ENCODE data around the gene CCDC117.

DNA sequence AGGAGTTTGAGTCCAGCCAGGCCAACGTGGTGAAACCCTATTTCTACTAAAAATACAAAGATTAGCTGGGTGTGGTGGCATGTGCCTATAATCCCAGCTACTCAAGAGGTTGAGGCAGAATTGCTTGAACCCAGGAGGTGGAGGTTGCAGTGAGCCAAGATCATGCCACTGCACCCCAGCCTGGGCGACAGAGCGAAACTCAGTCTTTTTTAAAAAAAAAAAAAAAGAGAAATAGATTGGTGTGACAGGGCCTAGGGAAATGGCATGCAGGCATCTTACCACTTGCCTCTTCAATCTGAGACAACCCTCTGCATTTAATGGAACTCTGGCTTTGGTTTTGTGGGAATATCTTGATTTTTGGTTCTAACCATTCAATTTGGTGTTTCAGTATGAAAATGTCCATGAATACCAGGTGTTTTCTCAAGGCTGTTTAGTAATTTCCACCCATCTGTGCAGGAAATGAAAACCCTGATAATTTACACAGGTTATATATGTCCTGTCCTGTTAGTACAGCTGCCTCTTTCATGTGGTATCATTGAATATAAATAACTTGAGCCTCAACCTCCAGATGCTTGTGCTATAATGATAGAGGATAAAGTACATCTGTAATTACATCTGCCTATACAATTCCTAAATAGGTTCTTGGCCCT, 19.5 kb downstream of the CCDC117 start:
- TF ChIP-seq, protein P1, sequence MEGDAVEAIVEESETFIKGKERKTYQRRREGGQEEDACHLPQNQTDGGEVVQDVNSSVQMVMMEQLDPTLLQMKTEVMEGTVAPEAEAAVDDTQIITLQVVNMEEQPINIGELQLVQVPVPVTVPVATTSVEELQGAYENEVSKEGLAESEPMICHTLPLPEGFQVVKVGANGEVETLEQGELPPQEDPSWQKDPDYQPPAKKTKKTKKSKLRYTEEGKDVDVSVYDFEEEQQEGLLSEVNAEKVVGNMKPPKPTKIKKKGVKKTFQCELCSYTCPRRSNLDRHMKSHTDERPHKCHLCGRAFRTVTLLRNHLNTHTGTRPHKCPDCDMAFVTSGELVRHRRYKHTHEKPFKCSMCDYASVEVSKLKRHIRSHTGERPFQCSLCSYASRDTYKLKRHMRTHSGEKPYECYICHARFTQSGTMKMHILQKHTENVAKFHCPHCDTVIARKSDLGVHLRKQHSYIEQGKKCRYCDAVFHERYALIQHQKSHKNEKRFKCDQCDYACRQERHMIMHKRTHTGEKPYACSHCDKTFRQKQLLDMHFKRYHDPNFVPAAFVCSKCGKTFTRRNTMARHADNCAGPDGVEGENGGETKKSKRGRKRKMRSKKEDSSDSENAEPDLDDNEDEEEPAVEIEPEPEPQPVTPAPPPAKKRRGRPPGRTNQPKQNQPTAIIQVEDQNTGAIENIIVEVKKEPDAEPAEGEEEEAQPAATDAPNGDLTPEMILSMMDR (IDR thresholded peaks at IDR 0.05): no peak
- no peak for TF ChIP-seq POLR2A (IDR thresholded peaks at IDR 0.05)
